Prostate gland (tissue), 2 donors: Measurements from ENCODE around the gene LRRC59. TPM values are rescaled to one million over a fixed set of nuclear protein-coding genes. Genes with fewer than 3 reads are reported as not detected.
"Not testable (repeated sequence)": the region's sequence is repeated elsewhere in the genome, so short reads cannot be mapped to it uniquely, and the experiment has no call there.

ENCODE experiments used
- DNase-seq: peaks from one replicate; pipeline ENCODE4 v3.0.0-alpha.2; 2019; ENCODE audit warnings: low spot score
- H3K27ac ChIP-seq, 2 donors: fragments of 200-600 bp; sonication (generic); 2 replicates each; pipeline ENCODE4 v1.5.1; 2017 to 2019
- H3K27me3 ChIP-seq: fragments of 200-600 bp; sonication (generic); replicated peaks from 2 replicates; pipeline ENCODE4 v1.5.1; 2019; ENCODE audit not compliant: insufficient read depth
- H3K36me3 ChIP-seq, 2 donors: fragments of 200-600 bp; sonication (generic); 1 replicate in 1 of 2; 2 replicates in 1 of 2; pipeline versions ENCODE4 v1.5.1 to v1.8.1; 2017 to 2019
- H3K4me1 ChIP-seq: fragments of 200-600 bp; sonication (generic); replicated peaks from 2 replicates; pipeline ENCODE4 v1.5.1; 2019
- H3K4me3 ChIP-seq, 2 donors: fragments of 200-600 bp; sonication (generic); 2 replicates each; pipeline ENCODE4 v1.5.1; 2017 to 2019
- H3K9me3 ChIP-seq: fragments of 200-600 bp; sonication (generic); 2 replicates; pipeline ENCODE4 v1.5.1; 2017
- CTCF ChIP-seq, 4 experiments: fragments of 200-600 bp in 2 of 4; fragments of 450-650 bp in 2 of 4; sonication (generic) in 2 of 4; IDR thresholded peaks; 1 replicate in 3 of 4; 2 replicates in 1 of 4; pipeline ENCODE4 v1.5.1; 2016 to 2019; ENCODE audit warnings: antibody characterized with exemption in 4 of 4, mild to moderate bottlenecking in 2 of 4, moderate library complexity in 2 of 4
- POLR2A ChIP-seq: fragments of 450-650 bp; IDR thresholded peaks from one replicate; pipeline ENCODE4 v1.6.1; 2016; ENCODE audit warnings: antibody characterized with exemption, mild to moderate bottlenecking
- POLR2AphosphoS5 ChIP-seq: sonication (generic); formaldehyde crosslinking; IDR thresholded peaks from one replicate; pipeline ENCODE4 v1.6.1; 2017; ENCODE audit warnings: antibody characterized with exemption
- WGBS: methylation state at CpG from one replicate; pipeline ENCODE4 v1.1.5; 2018; 5-methylcytosine and 5-hydroxymethylcytosine counted together
- intact Hi-C: fragments of 100-400 bp; cut with DNase I; formaldehyde crosslinking; loops from one replicate; pipeline ENCODE4 v1.14.2; 2022
- total RNA-seq, 2 donors: library from RNA; depleted of rRNA; stranded (reverse); fragments of >200 nt; gene quantifications; one replicate each; pipeline ENCODE4 v1.1.0, GENCODE V29; 2016

LRRC59 gene
- total RNA-seq, 2 donors from 2014 or later: 67.6 to 76.6 TPM

- H3K36me3 ChIP-seq: no peaks in the 10 kb centered on the region
- DNase-seq: no peak
- no peaks in the 10 kb centered on the region for H3K9me3 ChIP-seq
- 71% methylated on average over 3 of the region's 3 CpGs for WGBS
- no peaks in the 10 kb centered on the region for H3K27me3 ChIP-seq
- H3K4me3 ChIP-seq: no peak overlapping the region
- H3K27ac ChIP-seq: no peak overlapping the region
- TF ChIP-seq CTCF (IDR thresholded peaks at IDR 0.05): no peak
- TF ChIP-seq POLR2AphosphoS5: no peak
- no peak for TF ChIP-seq POLR2A
- H3K4me1 ChIP-seq: no peaks in the 10 kb centered on the region
- intact Hi-C loops: no loop called here
Observed at GRCh38 chr17:50414808-50415207, 17.5 kb upstream of the LRRC59 start.

- WGBS: 72% methylated on average over 4 of the region's 4 CpGs
Observed at GRCh38 chr17:50412188-50412732, 14.9 kb upstream of the LRRC59 start.

GRCh38 chr17:50407921-50408320 is 10.6 kb upstream of the LRRC59 start:
- Histone ChIP-seq H3K27ac (no peak overlapping the region), H3K4me1 (no peaks in the 10 kb centered on the region), H3K4me3 (no peak overlapping the region), H3K27me3 (no peaks in the 10 kb centered on the region), H3K9me3 (no peaks in the 10 kb centered on the region), H3K36me3 (no peaks in the 10 kb centered on the region)
- TF ChIP-seq POLR2A: no peak
- no peak for TF ChIP-seq CTCF (IDR thresholded peaks at IDR 0.05)
- TF ChIP-seq POLR2AphosphoS5: no peak
- 60% methylated on average over 4 of the region's 4 CpGs for WGBS
- DNase-seq: no peak
- intact Hi-C loops: no loop called here

More at GRCh38 chr17:50412188-50412732, 14.9 kb upstream of the LRRC59 start:
- no peak overlapping the region for H3K27ac ChIP-seq
- no peaks in the 10 kb centered on the region for H3K4me1 ChIP-seq
- H3K36me3 ChIP-seq: no peaks in the 10 kb centered on the region
- no peaks in the 10 kb centered on the region for H3K27me3 ChIP-seq
- H3K4me3 ChIP-seq: no peak overlapping the region
- H3K9me3 ChIP-seq: no peaks in the 10 kb centered on the region
- TF ChIP-seq POLR2A: no peak
- no peak for TF ChIP-seq CTCF (IDR thresholded peaks at IDR 0.05)
- TF ChIP-seq POLR2AphosphoS5: no peak
- DNase-seq: no peak
- intact Hi-C loops: no loop called here

- Histone ChIP-seq H3K27ac (no peak overlapping the region), H3K4me1 (no peaks in the 10 kb centered on the region), H3K27me3 (no peaks in the 10 kb centered on the region), H3K4me3 (no peak overlapping the region), H3K36me3 (no peaks in the 10 kb centered on the region), H3K9me3 (no peaks in the 10 kb centered on the region)
- 73% methylated on average over 5 of the region's 5 CpGs for WGBS
- intact Hi-C loops: no loop called here
- TF ChIP-seq CTCF (IDR thresholded peaks at IDR 0.05): no peak
- DNase-seq: no peak
Observed at GRCh38 chr17:50406578-50406977, 9.3 kb upstream of the LRRC59 start.

- H3K4me1 ChIP-seq, H3K4me3 ChIP-seq, intact Hi-C loops, DNase-seq, H3K9me3 ChIP-seq, H3K36me3 ChIP-seq, H3K27me3 ChIP-seq, H3K27ac ChIP-seq: not testable (repeated sequence)
- WGBS: 74% methylated on average over 4 of the region's 4 CpGs
Observed at GRCh38 chr17:50405351-50405750, 8.0 kb upstream of the LRRC59 start.

- H3K9me3 ChIP-seq, H3K36me3 ChIP-seq, intact Hi-C loops, DNase-seq, H3K27me3 ChIP-seq, H3K27ac ChIP-seq, H3K4me3 ChIP-seq: not testable (repeated sequence)
- 89% methylated on average over 8 of the region's 8 CpGs for WGBS
- peaks cover 12% of the 10 kb centered on the region for H3K4me1 ChIP-seq
Observed at GRCh38 chr17:50399591-50399990, 2.3 kb upstream of the LRRC59 start.

- intact Hi-C loops, H3K36me3 ChIP-seq, H3K4me3 ChIP-seq, DNase-seq, H3K27ac ChIP-seq, H3K27me3 ChIP-seq, H3K9me3 ChIP-seq: not testable (repeated sequence)
- H3K4me1 ChIP-seq: peaks cover 12% of the 10 kb centered on the region
- WGBS: 97% methylated on average over 3 of the region's 3 CpGs
Observed at GRCh38 chr17:50398672-50399071, 1.3 kb upstream of the LRRC59 start.
